C1 segment of cervical spinal cord (tissue), 14 donors: Measurements from ENCODE around the gene KIAA1549.

ENCODE experiments used
- DNase-seq, 14 donors: peaks; one replicate each; lab custom pipeline; 2025; lab: John Stamatoyannopoulos, UW

Gene KIAA1549

GRCh38 chr7:138975343-138976104 lies 5.7 kb downstream of the KIAA1549 start:
- no peak for DNase-seq

DNA sequence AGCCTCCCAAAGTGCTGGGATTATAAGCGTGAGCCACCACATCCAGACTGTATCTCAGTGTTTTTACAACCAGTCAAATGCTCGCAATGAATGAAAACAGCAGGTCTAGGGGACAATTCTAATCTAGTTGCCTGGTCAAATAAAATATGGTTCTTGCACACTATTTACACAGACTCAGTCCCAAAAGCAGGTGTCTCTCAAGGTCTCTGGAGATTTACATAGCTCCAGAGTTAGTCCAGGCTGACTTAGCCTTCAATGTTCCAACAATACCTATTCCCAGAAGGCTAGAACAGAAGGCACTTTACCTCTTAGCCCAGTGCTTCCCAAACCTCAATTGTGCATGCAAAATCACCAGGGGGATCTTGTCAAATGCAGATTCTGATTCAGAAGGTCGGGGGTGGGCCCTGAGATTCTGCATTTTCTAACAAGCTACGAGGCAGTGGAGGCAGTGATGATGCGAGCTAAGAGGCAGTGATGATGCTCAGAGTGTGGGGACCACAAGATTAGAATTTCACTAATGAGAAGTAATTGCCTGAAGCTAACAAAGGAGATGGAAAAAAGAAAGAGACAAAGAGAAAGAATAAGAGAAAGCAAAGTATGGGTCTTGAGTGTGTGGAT lies 6.4 kb downstream of the KIAA1549 start:
- no peak for DNase-seq

- no peak for DNase-seq
Measured at GRCh38 chr7:138974103-138974502, 7.1 kb downstream of the KIAA1549 start.

GRCh38 chr7:138970952-138971351 lies 10.2 kb downstream of the KIAA1549 start:
- DNase-seq: peak in 8 of 14 donors; percentile 22 to 60 (median 48)

GRCh38 chr7:138970446-138970845 lies 10.7 kb downstream of the KIAA1549 start:
- peak in 2 of 14 donors; percentile 23 to 49 for DNase-seq

- no peak for DNase-seq
Measured at GRCh38 chr7:138967159-138967558, 14.0 kb downstream of the KIAA1549 start.

GRCh38 chr7:138964624-138965436 lies 16.4 kb downstream of the KIAA1549 start:
- DNase-seq: no peak

DNA sequence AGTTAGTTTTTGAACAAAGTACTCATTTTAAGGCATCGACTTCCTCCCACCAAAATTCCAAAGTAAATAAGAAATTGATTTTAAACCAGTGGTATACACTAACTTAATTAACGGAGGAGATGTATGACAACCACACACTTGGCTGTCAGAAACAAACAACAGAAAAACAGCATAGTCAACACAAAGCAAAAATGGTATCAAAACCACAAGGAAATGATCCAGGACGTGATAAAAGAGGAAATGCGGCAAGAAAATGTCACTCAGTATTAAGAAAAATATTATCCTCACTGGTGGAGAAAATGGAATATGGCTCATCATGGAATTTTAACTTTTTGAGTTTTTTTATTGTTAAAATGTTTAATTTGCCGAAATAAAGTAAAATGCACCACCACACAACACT lies 17.5 kb downstream of the KIAA1549 start:
- no peak for DNase-seq

DNA sequence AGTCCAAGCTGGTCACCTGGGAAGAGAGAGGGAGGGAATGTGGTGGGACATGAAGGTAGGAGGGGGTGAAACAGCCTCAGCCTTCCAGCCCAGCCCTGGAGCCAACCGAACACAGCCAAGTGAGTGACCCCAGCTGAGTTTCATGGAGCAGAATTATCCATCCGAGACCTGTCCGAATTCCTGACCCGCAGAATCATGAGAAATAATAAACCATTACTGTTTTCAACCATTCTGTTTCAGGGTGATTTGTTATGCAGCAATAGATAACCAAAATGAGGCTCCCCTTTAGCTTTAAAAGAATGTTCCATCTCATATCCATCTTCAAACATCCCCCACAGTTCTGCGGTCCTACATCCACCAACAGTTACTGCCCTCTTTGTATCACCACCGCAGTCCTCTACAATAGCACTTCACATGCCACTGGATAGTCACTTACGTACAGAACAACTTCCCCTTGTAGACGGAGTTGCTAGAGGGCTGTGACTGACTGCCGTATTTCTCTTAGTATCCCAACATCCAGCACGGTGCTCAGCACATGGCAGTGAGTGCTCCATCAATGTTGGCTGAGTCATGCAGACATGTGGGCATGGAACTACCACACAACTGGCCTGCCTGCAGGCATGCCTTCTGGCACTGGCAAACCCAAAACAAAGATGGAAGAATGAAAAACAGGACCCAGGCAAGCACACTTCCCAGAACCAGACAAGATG lies 18.5 kb downstream of the KIAA1549 start:
- no peak for DNase-seq

DNA sequence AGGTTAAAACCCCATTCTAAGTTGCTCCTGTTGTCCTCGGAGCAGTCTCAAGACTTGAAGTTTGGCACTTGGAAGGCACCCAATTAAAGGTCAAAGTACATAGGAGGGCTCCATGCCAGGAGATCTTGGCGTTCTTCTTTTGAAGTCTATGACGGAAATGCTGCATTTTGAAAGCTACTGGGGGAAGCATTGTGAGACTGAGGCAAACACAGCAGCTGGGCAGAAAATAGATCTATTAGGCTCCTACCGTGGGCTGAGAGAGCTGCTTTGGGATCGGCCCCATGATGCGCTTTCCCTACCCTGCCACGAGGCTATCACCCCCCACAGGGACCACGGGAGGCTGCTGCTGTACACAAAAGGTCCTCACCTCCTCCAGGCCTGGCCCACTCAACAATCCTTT lies 20.0 kb downstream of the KIAA1549 start:
- DNase-seq: peak in 1 of 14 donors; percentile 16

DNA sequence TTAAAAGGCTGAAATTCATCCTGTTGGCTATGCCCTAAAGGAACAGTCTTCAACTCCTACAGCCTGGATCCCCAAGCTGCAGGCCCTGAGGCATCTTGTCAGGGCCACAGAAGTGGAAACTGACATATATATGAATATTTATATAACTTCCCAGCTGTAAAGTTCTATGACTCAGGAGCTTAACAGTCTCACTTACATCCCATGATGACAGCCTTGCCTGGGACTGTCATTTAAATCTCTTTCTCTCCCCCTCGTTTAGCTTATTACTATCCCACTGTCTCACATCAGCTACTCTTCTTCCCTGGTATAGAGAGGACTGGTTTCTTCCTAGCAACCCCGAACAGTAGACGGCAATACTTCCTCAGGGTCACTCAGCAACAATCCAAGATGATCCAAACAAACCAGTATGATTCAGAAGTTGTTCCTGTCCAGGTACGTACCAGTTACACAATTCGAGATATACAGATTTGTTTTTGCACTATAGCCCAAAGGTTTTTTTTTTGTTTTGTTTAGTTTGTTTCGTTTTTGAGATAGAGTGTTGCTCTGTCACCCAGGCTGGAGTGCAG lies 22.7 kb downstream of the KIAA1549 start:
- no peak for DNase-seq

DNA sequence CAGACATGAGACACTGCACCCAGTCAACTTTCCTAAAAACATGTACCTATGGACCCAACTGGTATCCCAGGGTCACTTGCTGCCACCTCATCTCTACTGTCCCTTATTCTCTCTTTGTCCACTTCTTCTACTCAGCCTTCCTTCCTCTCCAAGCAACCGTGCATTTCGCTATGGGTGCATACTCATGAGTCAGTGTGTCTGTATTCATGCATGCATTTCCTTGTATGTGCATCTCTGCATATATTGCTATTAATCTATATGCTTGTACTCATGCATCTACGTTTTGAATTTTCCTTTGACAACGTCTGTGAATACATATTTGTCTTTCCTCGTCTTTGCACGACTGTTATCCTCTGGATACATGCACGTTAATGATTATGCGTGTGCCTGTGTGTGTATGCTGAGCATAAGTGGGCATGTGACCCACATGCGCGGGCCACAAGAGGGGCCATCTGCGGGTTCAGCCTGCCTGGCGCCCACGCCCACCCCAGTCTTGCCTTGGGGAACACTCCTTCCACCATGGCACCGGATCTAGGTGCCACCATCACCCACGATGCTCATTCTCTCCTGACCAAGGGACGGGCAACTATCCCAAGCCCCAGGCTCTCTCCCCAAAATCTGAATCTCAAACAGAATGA lies 23.3 kb downstream of the KIAA1549 start:
- DNase-seq: no peak

DNA sequence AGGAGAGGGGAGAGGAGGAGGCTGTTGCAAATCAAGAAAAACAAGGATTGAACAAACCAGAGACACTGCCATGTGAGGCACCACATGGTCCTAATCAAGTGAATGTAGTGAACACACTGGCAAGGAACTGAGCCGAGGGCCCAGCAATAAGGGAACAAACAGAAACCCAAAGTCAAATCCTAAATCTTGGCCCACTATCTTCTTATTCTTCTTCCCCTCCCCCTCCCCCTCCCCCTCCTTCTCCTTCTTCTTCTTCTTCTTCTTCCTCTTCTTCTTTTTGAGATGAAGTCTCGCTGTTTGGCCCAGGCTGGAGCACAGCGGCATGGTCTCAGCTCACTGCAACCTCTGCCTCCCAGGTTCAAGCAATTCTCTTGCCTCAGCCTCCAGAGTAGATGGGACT lies 24.0 kb downstream of the KIAA1549 start:
- no peak for DNase-seq

GRCh38 chr7:138954545-138955475 lies 26.4 kb downstream of the KIAA1549 start:
- no peak for DNase-seq

DNA sequence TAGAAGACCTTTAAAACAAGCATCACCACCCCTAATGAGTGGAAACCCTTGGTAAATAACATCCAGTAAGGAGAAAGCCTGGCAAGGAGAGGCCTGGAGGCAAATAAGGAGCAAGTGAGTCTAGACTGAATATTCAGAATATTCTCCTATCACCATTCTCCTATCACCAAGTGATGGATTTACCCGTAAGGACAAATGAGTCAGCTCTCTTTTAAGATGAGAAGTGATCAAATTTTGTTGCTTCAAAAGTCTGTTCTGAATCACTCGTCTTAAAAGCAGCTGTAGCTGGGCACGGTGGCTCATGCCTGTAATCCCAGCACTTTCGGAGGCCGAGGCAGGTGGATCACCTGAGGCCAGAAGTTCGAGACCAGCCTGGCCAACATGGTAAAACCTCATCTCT lies 28.4 kb downstream of the KIAA1549 start:
- DNase-seq: no peak

DNA sequence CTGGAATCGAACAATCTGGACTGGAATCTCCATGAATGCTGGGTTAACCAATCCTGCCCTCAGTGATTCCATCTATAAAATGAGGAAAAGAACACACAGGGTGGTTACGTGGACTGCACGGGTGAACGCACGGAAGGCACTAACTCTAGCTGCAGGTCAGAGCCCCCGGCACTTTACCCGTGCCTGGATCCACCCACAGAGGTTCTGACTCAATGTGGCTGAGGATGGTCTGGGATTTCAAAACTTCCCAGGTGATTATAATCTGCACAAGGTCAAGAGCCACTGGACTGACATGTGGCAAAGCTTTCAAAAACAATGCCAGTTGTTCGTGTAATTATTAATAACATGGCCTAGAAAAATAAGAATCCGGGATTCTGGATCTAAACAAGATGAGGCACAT lies 29.2 kb downstream of the KIAA1549 start:
- DNase-seq: no peak

DNA sequence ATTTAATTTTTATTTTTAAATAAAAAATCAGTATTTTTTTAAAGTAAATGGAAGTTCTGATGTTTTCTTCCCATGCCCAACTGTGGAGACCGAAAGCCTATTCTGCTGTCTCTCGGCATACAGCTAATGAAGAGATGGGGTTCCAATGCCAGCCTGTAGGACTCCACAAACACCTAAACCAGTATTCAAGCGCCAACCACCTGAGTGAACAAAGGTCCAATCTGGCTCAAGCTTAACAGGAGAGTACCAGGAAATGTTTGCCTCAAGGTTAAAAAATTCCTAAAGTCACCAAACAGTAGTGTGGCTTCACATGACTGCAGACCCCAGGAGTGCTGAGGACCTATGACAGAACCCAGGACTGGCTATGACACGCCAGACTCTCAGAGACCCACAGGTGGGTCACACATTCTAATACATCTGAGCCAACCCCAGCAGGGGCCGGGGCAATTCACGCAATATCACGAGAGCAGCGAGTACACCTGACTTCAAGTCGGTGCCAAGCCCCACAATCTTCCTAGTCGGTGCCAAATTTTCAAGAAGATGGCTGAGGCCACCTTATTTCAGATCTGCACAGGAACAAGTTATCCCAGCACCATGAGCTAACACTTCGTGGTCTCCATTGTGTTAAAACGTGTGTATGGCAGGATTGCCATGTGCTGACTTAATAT lies 31.6 kb downstream of the KIAA1549 start:
- no peak for DNase-seq

DNA sequence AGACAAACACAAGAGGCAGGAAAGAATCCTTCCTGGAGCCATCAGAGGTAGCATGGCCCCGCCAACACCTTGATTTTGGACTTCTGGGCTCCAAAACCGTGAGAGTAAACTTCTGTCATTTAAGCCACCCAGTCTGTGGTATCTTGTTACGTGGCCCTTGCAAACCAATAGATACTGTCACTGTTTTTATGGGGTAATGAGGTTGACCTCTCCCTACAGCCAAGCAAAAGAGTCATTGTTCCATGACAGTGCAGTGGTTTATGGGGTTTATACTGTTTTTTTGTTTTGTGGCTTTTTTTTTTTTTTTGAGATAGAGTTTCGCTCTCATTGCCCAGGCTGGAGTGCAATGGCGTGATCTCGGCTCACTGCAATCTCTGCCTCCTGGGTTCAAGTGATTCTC lies 32.8 kb downstream of the KIAA1549 start:
- DNase-seq: no peak

DNA sequence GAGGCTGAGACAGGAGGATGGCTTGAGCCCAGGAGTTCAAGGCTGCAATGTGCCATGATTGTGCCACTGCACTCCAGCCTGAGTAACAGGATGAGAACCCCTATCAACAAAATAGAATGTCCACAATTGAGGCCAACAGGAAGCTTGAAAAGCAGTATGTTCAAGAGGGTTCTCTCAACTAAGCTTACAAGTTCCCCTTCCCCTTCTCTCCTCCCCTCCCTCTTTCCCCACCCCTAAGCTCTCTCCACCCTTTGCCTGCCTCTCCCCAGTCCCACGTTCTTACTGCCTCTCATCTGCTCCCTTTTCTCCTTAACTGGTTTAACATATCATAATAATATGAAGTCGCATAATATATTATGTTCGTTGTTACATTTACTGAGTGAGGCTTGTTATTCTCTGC lies 35.4 kb downstream of the KIAA1549 start:
- no peak for DNase-seq
